Nephron progenitor cell (in vitro differentiated cells): Measurements from ENCODE around the gene TBCD.
A peak's percentile ranks its signal among the peaks of the same experiment; 100 is the strongest.

Experiments
- DNase-seq: peaks from one replicate; pipeline ENCODE4 v3.0.0; 2021
- H3K27ac Mint-ChIP-seq: 2 replicates; pipeline ENCODE4 v1.8.0; 2021; ENCODE audit warnings: mild to moderate bottlenecking, moderate library complexity, mixed read lengths
- H3K27me3 Mint-ChIP-seq: 2 replicates; pipeline ENCODE4 v1.8.0; 2021; ENCODE audit warnings: mild to moderate bottlenecking, low read depth, mixed read lengths; ENCODE audit not compliant: poor library complexity
- H3K36me3 Mint-ChIP-seq: 2 replicates; pipeline ENCODE4 v1.8.0; 2021; ENCODE audit warnings: low read depth, mixed read lengths
- H3K4me1 Mint-ChIP-seq: 2 replicates; pipeline ENCODE4 v1.8.0; 2021; ENCODE audit warnings: mixed read lengths
- H3K4me3 Mint-ChIP-seq: 2 replicates; pipeline ENCODE4 v1.8.0; 2021; ENCODE audit warnings: mild to moderate bottlenecking, moderate library complexity, mixed read lengths
- H3K9me3 Mint-ChIP-seq: 2 replicates; pipeline ENCODE4 v1.8.0; 2021; ENCODE audit warnings: mild to moderate bottlenecking, moderate library complexity, mixed read lengths
- CTCF ChIP-seq: fragments of 200-600 bp; sonication (generic); IDR thresholded peaks from 2 replicates; pipeline ENCODE4 v1.5.0; 2021; ENCODE audit warnings: antibody characterized with exemption

Gene TBCD

GRCh38 chr17:82835766-82836512, 84.1 kb downstream of the TBCD start:
- H3K27me3 Mint-ChIP-seq: peaks cover 5% of the 10 kb centered on the region
- H3K36me3 Mint-ChIP-seq: peaks cover 11% of the 10 kb centered on the region
- peaks cover 92% of the 10 kb centered on the region for H3K4me1 Mint-ChIP-seq
- H3K27ac Mint-ChIP-seq: peak overlapping the region; percentile 97
- H3K9me3 Mint-ChIP-seq: no peaks in the 10 kb centered on the region
- TF ChIP-seq CTCF: no peak
- H3K4me3 Mint-ChIP-seq: peak overlapping the region; percentile 48
- DNase-seq: peak; percentile 57

GRCh38 chr17:82836823-82837357, 85.0 kb downstream of the TBCD start:
- peaks cover 6% of the 10 kb centered on the region for H3K36me3 Mint-ChIP-seq

GRCh38 chr17:82837586-82838320, 85.9 kb downstream of the TBCD start:
- Mint-ChIP-seq H3K4me3 (peak overlapping the region; percentile 35), H3K27me3 (peaks cover 6% of the 10 kb centered on the region), H3K4me1 (peaks cover 82% of the 10 kb centered on the region), H3K36me3 (peaks cover 11% of the 10 kb centered on the region), H3K27ac (peak overlapping the region; percentile 91), H3K9me3 (no peaks in the 10 kb centered on the region)
- TF ChIP-seq CTCF: no peak
- no peak for DNase-seq

More at GRCh38 chr17:82836823-82837357, 85.0 kb downstream of the TBCD start:
- no peak for DNase-seq
- peak overlapping the region; percentile 44 for H3K4me3 Mint-ChIP-seq
- no peaks in the 10 kb centered on the region for H3K9me3 Mint-ChIP-seq
- no peak for TF ChIP-seq CTCF
- peak overlapping the region; percentile 91 for H3K27ac Mint-ChIP-seq
- H3K4me1 Mint-ChIP-seq: peaks cover 82% of the 10 kb centered on the region
- H3K27me3 Mint-ChIP-seq: peaks cover 5% of the 10 kb centered on the region

GRCh38 chr17:82838386-82839063, 86.7 kb downstream of the TBCD start:
- peak overlapping the region; percentile 45 for H3K4me3 Mint-ChIP-seq
- peaks cover 6% of the 10 kb centered on the region for H3K27me3 Mint-ChIP-seq
- no peak for TF ChIP-seq CTCF
- DNase-seq: no peak
- peaks cover 77% of the 10 kb centered on the region for H3K4me1 Mint-ChIP-seq
- H3K36me3 Mint-ChIP-seq: peaks cover 11% of the 10 kb centered on the region
- peak overlapping the region; percentile 91 for H3K27ac Mint-ChIP-seq
- no peaks in the 10 kb centered on the region for H3K9me3 Mint-ChIP-seq

GRCh38 chr17:82839617-82840292, 87.9 kb downstream of the TBCD start, which contains the start of gene ZNF750:
TSS of gene ZNF750 (minus strand) at chr17:82840022. CDS start at chr17:82832454, 7,568 bp downstream.
- Mint-ChIP-seq H3K27ac (peak within 1 kb of the TSS; percentile 91), H3K4me3 (peak within 1 kb of the TSS; percentile 58), H3K27me3 (peaks cover 6% of the 10 kb centered on the region), H3K9me3 (no peaks in the 10 kb centered on the region), H3K36me3 (peaks cover 11% of the 10 kb centered on the region), H3K4me1 (peaks cover 82% of the 10 kb centered on the region)
- TF ChIP-seq CTCF: no peak
- DNase-seq: no peak
